ENCODE results near the gene CDKN2B. TPM values are rescaled to one million over a fixed set of nuclear protein-coding genes. Genes with fewer than 3 reads are reported as not detected.

Gene CDKN2B
- total and polyA plus RNA-seq, 5 experiments from 2014 or later: 0.17 to 0.31 TPM; not detected in 3

DNA sequence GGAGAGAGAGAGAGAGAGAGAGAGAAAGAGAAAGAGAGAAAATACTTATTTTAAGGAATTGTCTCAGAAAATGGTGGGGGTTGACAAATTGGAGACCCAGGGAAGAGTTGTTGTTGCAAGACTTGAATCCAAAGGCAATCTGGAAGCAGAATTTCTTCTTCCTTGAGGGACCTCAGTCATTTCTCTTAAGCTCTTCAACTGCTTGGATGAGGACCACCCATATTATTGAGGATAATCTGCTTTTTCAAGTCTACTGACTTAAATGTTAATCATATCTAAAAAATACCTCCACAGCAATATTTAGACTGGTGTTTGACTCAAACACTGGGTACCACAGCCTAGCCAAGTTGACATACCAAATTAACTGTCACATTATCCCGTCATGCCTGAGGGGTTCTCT is 11.6 kb downstream of the CDKN2B start:
- Mint-ChIP-seq H3K36me3 (peaks cover 0 to 2% (median 0%) of the 10 kb centered on the region in 3 donors), H3K4me1 (peaks cover 6 to 29% (median 21%) of the 10 kb centered on the region in 4 donors), H3K27me3 (peaks cover 16 to 62% (median 21%) of the 10 kb centered on the region in 5 donors), H3K4me3 (no peak overlapping the region), H3K9me3 (peaks cover 0 to 2% (median 0%) of the 10 kb centered on the region in 9 donors), H3K27ac (no peak overlapping the region)
- ATAC-seq: no peak
- no peak for DNase-seq
- POLR2A ChIA-PET: no interaction called here

DNA sequence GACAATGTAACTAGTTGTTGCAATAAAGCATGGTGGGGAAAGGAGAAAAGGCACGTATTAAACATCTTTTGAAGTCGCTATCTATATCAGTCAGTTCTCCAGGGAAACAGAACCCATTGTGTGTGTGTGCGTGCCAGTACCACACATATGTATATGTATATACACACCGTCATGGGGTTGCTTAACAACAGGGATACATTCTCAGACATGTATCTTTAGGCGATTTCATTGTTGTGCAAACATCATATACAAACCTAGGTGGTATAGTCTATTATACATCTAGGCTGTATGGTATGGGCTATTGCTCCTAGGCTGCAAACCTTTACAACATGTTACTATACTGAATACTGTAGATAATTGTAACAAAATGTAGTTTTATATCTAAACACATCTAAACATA is 12.2 kb downstream of the CDKN2B start:
- no peak overlapping the region for H3K27ac Mint-ChIP-seq
- H3K9me3 Mint-ChIP-seq: peaks cover 0 to 2% (median 0%) of the 10 kb centered on the region in 9 donors
- ATAC-seq: no peak
- POLR2A ChIA-PET: no interaction called here
- H3K4me1 Mint-ChIP-seq: peaks cover 6 to 29% (median 21%) of the 10 kb centered on the region in 4 donors
- no peak for DNase-seq
- H3K4me3 Mint-ChIP-seq: peak overlapping the region in 9 of 10 donors; percentile 9 to 98 (median 97)
- H3K27me3 Mint-ChIP-seq: peaks cover 13 to 56% (median 18%) of the 10 kb centered on the region in 5 donors
- peaks cover 0 to 2% (median 0%) of the 10 kb centered on the region in 3 donors for H3K36me3 Mint-ChIP-seq

DNA sequence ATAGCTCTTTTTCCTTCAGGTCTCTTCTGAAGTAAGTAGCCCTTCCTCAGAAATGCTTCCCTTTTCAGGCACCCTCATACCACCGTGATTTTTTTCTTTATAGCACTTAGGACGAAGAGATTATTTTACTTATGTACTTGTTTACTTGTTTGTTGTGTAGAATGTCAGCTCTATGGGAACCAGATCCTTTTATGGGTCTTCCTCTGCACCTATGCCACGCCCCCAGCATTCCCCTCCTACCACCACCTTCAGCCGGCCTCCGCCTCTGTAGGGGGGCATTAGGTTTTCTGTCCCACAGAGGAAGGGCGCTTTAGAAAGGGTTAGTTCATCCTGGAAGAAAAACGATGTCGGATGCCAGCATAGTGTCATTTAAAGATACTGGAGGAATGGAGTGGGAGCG is 12.7 kb downstream of the CDKN2B start:
- Mint-ChIP-seq H3K9me3 (peaks cover 0 to 2% (median 0%) of the 10 kb centered on the region in 9 donors), H3K4me3 (peak overlapping the region; percentile 90 to 98 (median 97)), H3K27ac (peak overlapping the region in 2 of 10 donors; percentile 25 to 73), H3K27me3 (peaks cover 14 to 52% (median 19%) of the 10 kb centered on the region in 5 donors), H3K4me1 (peaks cover 6 to 29% (median 21%) of the 10 kb centered on the region in 4 donors), H3K36me3 (peaks cover 0 to 2% (median 0%) of the 10 kb centered on the region in 3 donors)
- no peak for DNase-seq
- POLR2A ChIA-PET: no interaction called here
- ATAC-seq: no peak

DNA sequence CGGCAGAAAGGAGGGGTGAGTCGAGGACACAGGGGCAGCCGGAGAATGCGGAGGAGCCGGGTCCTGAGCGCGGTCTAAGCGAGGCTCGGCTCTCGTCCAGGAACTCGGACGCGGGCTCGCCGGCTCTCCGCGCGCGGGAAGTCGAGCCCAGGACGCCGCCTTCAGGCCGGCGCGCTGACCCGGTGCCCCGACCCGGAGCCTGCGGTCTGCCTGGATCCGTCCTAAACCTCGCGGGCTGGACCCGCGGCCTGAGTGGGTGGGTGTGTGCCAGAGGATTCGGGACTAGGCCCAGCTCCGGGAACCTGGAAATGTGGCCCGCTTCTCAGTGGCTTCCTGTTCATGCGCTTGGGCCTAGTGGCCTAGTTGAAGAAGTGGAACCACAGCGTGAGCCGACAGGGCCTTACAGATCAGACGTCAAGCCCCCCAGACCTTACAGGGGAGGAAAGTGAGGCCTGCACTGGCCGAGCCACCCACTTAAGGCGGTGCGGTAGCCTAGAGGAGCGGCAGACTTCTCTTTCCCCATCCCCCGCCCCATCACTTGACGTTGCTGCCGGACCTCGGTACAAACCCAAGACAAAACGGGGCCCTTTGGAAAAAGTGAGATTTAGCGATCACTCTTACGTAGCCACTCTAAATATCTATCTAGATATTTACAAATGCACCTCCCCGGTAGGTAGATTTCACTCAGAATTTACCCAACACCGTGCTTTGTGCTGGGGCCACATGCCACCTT is 13.3 kb downstream of the CDKN2B start:
- POLR2A ChIA-PET: interaction anchor here (0.7 kb wide), 1 partner anchor 9 kb away, joined by 3 read pairs; no protein-coding TSS in a partner anchor
- peak overlapping the region; percentile 90 to 98 (median 97) for H3K4me3 Mint-ChIP-seq
- DNase-seq: peak in 1 of 10 donors; percentile 66
- H3K27ac Mint-ChIP-seq: peak overlapping the region in 8 of 10 donors; percentile 61 to 88 (median 78)
- peaks cover 13 to 45% (median 18%) of the 10 kb centered on the region in 5 donors for H3K27me3 Mint-ChIP-seq
- H3K9me3 Mint-ChIP-seq: peaks cover 0 to 2% (median 0%) of the 10 kb centered on the region in 9 donors
- peak; percentile 3 to 13 for ATAC-seq
- H3K36me3 Mint-ChIP-seq: peaks cover 0 to 2% (median 0%) of the 10 kb centered on the region in 3 donors
- peaks cover 6 to 29% (median 21%) of the 10 kb centered on the region in 4 donors for H3K4me1 Mint-ChIP-seq

DNA sequence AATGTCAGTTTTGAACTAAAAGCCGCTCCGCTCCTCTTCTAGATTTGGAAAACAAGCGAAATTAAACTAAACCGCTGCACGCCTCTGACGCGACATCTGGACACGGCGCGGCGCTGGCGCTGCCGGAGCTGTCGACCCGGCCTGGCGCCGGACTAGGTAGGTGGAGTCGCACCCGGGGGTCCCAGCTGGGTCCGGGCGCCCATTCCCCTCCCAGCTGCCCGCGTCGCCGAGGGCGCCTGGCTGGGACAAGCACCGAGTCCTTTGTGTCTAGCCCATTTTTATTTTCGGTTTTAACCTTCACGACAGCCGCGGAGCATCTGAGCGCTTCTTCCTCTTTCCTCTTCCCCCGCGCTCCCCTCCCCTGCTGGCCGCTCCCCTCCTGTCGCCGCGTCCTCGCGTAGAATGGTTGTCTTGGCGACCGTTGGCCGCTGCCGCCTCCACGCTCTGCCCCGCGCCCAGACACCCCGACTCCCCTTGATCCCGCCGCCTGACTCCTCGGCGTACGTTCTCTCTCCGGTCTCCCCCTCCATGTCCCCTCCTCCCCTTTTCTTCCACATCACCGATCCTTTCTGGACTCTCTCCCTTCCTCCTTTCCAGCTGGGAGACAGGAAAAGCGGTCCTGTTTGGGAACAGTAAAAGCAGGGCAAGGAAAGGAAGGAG is 14.0 kb downstream of the CDKN2B start:
- POLR2A ChIA-PET: interaction anchor here (0.7 to 1.1 kb wide), 2 partner anchors 8 to 12 kb away, joined by 3 read pairs; no protein-coding TSS in a partner anchor

DNA sequence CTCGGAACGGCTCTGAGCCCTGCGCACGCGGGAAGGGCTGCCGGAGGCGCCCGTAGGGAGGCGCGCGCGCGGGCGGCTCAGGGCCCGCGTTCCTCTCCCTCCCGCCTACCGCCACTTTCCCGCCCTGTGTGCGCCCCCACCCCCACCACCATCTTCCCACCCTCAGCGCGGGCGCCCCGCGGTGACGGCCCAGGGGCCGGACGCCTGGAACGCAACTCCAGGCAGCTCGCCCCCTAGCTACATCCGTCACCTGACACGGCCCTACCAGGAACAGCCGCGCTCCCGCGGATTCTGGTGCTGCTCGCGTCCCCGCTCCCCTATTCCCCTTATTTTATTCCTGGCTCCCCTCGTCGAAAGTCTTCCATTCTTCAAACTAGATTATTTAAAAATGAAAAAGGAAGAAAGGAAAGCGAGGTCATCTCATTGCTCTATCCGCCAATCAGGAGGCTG is 14.5 kb downstream of the CDKN2B start, which contains the start of gene CDKN2B-AS1:
Gene CDKN2B-AS1, plus strand, starts transcription at position 236 of the 450 bp plus-strand sequence.
- DNase-seq (peak in 2 of 10 donors; percentile 15 to 17), ATAC-seq (peak; percentile 43 to 44)
- Mint-ChIP-seq H3K4me3 (peak within 1 kb of the TSS; percentile 90 to 98 (median 97)), H3K36me3 (peaks cover 1 to 2% (median 2%) of the 10 kb centered on the region in 3 donors), H3K27me3 (peaks cover 19 to 45% (median 23%) of the 10 kb centered on the region in 5 donors), H3K9me3 (peaks cover 0 to 5% (median 0%) of the 10 kb centered on the region in 9 donors), H3K27ac (peak within 1 kb of the TSS; percentile 61 to 91 (median 80)), H3K4me1 (peaks cover 6 to 32% (median 24%) of the 10 kb centered on the region in 4 donors)
- POLR2A ChIA-PET: interaction anchor here (1.1 kb wide), 1 partner anchor 11 kb away, joined by 3 read pairs; no protein-coding TSS in a partner anchor

More for the DNA sequence above, 14.0 kb downstream of the CDKN2B start:
- peaks cover 17 to 45% (median 18%) of the 10 kb centered on the region in 5 donors for H3K27me3 Mint-ChIP-seq
- H3K27ac Mint-ChIP-seq: peak overlapping the region; percentile 61 to 91 (median 80)
- H3K4me1 Mint-ChIP-seq: peaks cover 6 to 29% (median 24%) of the 10 kb centered on the region in 4 donors
- H3K4me3 Mint-ChIP-seq: peak overlapping the region; percentile 90 to 98 (median 97)
- peak; percentile 71 to 75 for ATAC-seq
- peak in 9 of 10 donors; percentile 47 to 85 (median 69) for DNase-seq
- H3K9me3 Mint-ChIP-seq: peaks cover 0 to 2% (median 0%) of the 10 kb centered on the region in 9 donors
- H3K36me3 Mint-ChIP-seq: peaks cover 0 to 2% (median 0%) of the 10 kb centered on the region in 3 donors

DNA sequence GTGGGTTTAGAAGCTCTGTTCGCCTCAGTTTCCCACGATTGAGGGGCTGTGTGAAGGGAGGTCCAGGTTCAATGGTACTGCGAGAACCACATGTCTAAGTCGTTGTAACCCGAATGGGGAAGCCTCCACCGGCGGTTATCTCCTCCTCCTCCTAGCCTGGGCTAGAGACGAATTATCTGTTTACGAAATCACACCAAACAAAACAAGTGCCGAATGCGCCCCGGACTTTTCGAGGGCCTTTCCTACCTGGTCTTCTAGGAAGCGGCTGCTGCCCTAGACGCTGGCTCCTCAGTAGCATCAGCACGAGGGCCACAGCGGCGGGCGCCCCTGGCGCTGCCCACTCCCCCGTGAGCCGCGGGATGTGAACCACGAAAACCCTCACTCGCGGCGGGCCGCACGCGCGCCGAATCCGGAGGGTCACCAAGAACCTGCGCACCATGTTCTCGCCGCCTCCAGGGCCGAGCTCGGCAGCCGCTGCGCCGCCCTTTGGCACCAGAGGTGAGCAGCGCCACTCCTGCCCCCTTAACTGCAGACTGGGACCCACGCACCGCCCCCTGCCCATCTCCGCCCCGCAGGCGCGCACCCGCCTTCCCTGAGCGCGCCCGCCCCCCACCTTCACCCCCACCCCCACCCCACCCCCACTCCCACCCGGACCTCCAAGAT is 15.1 kb downstream of the CDKN2B start, which contains the start of gene CDKN2A:
Gene CDKN2A, minus strand, starts transcription at position 500 of the 663 bp plus-strand sequence.
- Mint-ChIP-seq H3K36me3 (peaks cover 2 to 7% (median 4%) of the 10 kb centered on the region in 3 donors), H3K4me3 (peak within 1 kb of the TSS; percentile 90 to 98 (median 97)), H3K27me3 (peaks cover 23 to 48% (median 29%) of the 10 kb centered on the region in 5 donors), H3K9me3 (peaks cover 0 to 11% (median 0%) of the 10 kb centered on the region in 9 donors), H3K27ac (peak within 1 kb of the TSS; percentile 61 to 91 (median 80)), H3K4me1 (peaks cover 6 to 34% (median 24%) of the 10 kb centered on the region in 4 donors)
- DNase-seq (peak in 5 of 10 donors; percentile 21 to 42 (median 37)), ATAC-seq (peak; percentile 41 to 47)
- POLR2A ChIA-PET: interaction anchor here (1.1 kb wide), 1 partner anchor 11 kb away, joined by 3 read pairs; no protein-coding TSS in a partner anchor

DNA sequence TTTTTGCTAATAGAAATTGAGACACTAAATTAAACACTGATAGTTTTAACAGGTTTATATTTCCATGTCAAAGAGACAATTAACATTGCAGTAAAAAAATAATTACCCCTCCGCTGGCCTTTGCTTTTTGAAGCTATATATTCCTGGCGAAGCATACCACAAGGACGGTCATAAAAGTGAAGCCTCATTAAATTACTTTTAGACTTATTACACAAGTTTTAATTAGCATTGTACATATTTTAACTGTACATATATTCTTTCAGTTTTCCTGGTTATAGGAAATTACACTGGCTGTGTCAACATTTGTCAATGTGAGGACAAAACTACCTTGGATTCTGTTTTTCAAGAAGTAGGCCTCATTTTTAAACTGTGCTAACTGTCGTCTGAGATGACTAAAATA is 16.1 kb downstream of the CDKN2B start:
- no peak for ATAC-seq
- peaks cover 32 to 50% (median 34%) of the 10 kb centered on the region in 5 donors for H3K27me3 Mint-ChIP-seq

DNA sequence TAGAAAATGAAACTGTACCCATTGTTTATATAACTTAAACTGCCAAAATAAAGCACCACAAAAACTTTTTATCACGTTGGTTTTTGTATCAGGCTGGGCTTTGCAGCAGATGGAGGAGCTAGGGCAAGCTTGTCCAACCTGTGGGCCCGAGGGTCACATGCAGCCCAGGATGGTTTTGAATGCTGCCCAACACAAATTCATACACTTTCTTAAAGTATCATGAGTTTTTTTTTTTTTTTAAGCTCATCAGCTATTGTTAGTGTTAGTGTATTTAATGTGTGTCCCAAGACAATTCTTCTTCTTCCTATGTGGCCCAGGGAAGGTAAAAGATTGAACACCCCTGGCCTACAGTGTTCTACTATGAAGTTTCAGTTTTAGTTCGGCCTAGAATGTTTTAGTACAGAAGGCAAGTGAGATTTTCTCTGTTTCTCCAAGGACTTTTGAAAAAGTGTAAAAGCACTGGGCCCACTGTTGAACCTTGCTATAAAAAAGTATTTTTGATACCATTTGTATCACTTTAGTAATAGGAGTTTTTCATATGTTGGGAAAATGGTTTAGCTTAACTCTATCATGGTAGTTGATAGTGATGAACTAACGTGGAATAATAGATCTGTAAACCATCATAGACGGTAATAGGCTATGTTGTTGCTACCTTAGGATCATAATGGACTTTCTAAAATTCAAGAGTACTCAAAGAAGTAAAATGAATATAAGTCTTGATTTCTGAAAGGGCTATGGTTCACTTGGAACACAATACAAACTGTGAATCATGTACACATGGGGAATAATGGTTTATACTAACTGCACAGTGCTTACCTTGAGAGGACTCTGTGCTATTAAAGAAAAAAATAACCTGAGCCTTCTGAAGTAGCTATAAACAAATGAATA is 17.8 kb downstream of the CDKN2B start:
- no peak for DNase-seq
- Mint-ChIP-seq H3K27ac (peak overlapping the region in 1 of 10 donors; percentile 24), H3K36me3 (peaks cover 4 to 13% (median 4%) of the 10 kb centered on the region in 3 donors), H3K4me1 (peaks cover 6 to 32% (median 21%) of the 10 kb centered on the region in 4 donors), H3K9me3 (peaks cover 0 to 24% (median 2%) of the 10 kb centered on the region in 9 donors), H3K4me3 (no peak overlapping the region), H3K27me3 (peaks cover 37 to 52% (median 40%) of the 10 kb centered on the region in 5 donors)
- POLR2A ChIA-PET: no interaction called here
- no peak for ATAC-seq

More for the DNA sequence above, 16.1 kb downstream of the CDKN2B start:
- peaks cover 0 to 20% (median 2%) of the 10 kb centered on the region in 9 donors for H3K9me3 Mint-ChIP-seq
- peaks cover 6 to 34% (median 24%) of the 10 kb centered on the region in 4 donors for H3K4me1 Mint-ChIP-seq
- POLR2A ChIA-PET: no interaction called here
- H3K27ac Mint-ChIP-seq: peak overlapping the region in 1 of 10 donors; percentile 37
- peaks cover 4 to 10% (median 4%) of the 10 kb centered on the region in 3 donors for H3K36me3 Mint-ChIP-seq
- H3K4me3 Mint-ChIP-seq: peak overlapping the region in 8 of 10 donors; percentile 16 to 98 (median 82)
- no peak for DNase-seq

DNA sequence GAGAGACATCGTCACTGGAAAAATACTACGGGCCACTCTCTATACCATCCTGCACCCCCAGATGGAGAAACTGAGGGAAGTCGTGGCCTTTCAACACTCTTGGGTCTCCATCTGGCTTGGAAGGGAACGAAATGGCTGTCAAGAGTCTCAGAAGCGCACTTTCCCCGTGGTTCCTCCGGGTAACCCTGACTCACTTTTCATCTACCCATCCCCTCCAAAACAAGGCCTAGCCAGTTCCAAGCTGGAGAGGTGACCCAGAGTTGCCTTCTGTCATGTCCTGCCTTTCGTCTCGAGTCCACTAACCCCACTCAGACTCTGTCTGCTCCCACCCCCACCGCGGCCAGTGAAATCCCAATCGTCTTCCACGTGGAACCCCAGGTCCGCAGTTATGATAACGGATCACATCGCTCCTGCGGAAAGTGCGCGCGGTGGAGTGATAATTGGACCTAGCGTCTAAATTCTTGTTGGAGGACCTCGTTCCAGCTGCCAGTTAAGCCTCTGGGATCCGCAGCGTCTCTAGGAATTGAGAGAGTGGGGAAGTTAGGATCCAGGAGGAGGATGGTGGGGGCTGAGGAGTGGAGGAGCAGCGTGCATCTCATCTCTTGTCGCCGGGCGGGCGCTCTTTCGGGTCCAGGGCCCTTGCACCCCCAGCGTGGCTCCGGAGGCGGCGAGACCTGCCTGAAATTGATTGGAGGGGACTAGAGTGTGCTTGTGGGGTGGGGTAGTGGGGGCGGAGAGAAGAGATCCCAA is 19.5 kb downstream of the CDKN2B start:
- H3K27me3 Mint-ChIP-seq: peaks cover 36 to 56% (median 52%) of the 10 kb centered on the region in 5 donors
- DNase-seq: no peak
- ATAC-seq: no peak
- peaks cover 2 to 15% (median 14%) of the 10 kb centered on the region in 4 donors for H3K4me1 Mint-ChIP-seq
- POLR2A ChIA-PET: no interaction called here
- H3K9me3 Mint-ChIP-seq: peaks cover 0 to 24% (median 2%) of the 10 kb centered on the region in 9 donors
- H3K4me3 Mint-ChIP-seq: peak overlapping the region in 1 of 10 donors; percentile 4
- peaks cover 2 to 13% (median 4%) of the 10 kb centered on the region in 3 donors for H3K36me3 Mint-ChIP-seq
- peak overlapping the region in 1 of 10 donors; percentile 67 for H3K27ac Mint-ChIP-seq

Data from naive thymus-derived CD8-positive, alpha-beta T cell (primary cell).